T-helper 22 cell (primary cell): ENCODE results near the gene DNAJC6.

ENCODE experiments used
- DNase-seq: peaks from one replicate; pipeline ENCODE4 v3.0.0-alpha.2; 2020; ENCODE audit warnings: low read depth

The DNAJC6 gene

DNA sequence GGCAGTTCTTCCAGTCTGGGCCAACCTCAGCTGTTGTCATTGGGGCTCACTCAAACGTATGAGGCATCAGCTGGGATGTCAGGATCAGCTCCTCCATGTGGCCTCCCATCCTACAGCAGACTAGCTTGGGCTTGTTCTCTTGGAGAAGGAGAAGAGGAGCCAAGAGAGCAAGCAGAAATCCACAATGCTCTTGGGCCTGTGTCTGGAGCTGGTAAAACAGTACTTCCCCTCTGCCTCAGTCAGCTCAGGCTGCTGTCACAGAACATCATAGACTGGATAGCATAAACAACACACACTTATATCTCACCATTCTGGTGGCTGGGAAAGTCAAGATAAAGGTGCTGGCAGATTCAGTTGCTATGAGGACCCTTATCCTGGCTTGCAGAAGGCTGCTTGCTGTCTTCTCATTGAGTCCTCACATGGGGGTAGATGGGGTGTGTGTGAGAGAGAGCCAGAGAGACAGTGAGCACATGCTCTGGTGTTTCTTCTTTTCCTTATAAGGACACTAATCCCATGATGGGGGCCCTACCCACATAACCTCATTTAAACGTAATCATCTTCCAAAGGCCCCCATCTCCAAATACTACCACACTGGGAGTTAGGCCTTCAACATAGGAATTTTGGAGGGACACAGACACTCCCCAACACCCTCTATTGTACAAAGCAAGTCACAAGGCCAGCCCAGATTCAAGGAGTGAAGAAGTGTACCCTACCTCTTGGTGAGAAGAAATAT is 16.3 kb upstream of the DNAJC6 start:
- DNase-seq = no peak

DNA sequence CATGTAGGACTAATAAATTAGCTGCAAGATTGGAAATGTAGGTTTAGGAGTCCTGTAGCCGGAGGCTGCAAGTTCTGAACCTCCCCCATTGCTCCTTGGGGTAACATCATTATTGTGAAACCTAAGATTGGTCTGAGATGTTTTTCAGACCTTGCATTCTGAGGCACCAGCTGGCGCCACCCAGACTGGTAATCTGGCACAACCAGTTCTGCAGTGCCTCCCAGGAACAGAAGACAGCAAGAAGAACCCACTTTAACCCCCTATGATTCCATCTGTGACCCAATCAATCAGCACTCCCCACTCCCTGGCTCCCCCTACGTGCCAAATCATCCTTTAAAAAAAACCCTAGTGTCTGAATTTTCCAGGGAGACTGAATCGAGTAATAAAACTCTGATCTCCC is 11.6 kb upstream of the DNAJC6 start:
- no peak for DNase-seq

DNA sequence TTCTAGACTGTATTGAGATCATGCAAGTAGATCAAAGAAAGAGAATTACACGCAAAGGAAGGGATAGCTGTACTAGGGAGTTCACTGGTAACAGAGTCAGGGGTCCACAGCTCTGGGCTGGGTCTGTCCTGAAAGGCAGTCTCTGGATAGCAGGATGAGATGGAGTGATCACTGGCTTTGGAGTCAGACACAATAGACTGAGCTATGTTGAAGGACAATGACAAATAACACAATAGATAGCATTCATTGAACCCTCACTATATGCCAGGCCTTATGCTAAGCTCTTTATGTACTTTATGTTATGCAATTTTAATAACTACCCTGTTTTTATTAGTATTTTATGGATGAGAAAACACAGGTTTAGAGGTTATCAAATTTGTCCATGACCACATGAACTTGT is 10.0 kb upstream of the DNAJC6 start:
- DNase-seq = no peak

DNA sequence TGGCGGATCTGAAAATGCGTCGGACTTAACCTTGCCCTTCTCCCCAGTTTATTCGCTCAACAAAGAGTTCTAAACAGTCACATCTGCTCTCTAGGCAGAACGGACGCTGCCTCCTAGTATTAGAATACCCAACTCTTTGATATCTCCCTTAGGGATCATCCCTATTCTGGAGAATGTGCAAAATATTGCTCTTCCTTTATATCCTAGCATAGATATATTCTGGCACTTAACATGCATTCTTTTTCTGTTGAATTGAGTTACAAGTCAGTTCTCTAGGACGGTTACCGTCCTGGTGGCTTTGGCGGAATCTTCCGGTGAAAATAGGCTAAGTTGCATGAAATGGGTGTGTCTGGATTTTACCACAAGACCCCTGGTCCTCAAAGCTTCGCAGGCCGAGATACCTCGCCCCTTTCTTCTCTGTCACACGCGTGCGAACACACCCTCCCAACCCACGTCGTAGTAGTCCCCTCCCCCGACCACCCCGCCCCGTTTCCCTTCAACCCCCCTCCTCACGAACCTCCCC is 501 bp upstream of the DNAJC6 start:
- DNase-seq = no peak

DNA sequence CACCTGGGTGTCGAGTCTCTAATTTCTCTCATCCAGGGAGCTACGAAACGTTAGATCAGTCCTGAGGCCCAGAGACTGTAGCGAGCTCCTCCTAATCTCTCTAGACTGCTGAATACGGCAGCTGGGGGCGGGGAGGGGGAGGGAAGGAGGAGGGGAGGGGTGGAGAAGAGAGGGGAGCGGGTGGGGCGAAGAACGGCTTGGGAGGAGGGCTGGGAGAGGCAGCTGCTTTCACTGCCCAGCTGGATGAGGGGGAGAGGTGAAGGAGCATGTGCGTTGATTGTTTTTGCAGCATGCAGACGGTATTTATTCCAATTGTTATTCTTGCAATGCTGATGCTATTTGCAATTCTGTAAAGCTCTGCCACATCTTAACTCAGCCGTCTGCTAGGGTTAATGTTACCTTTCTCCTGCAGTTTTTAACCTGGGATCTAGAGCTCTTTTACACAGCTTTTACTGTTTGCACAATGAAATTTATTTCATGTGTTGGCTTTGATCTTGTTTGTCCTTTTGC is 790 bp downstream of the DNAJC6 start:
- no peak for DNase-seq

DNA sequence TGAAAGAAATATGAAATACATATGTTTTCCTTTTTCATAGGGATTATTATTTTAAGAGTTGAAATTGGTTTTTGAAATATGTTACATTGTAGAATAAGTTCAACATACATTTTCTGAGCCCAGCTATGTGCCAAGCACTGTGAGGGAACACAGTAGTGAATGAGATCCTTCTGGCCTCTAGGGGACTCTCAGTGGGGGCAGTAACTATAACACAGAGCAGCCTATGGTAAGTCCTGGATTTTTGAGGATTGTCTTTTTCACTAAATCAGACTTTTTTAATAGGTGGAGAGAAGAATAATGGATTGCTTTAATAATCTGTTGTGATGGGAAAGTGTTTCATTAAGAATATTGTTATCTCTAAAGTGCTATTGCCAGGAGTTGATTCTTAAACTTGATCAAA is 2.4 kb downstream of the DNAJC6 start:
- DNase-seq = no peak

DNA sequence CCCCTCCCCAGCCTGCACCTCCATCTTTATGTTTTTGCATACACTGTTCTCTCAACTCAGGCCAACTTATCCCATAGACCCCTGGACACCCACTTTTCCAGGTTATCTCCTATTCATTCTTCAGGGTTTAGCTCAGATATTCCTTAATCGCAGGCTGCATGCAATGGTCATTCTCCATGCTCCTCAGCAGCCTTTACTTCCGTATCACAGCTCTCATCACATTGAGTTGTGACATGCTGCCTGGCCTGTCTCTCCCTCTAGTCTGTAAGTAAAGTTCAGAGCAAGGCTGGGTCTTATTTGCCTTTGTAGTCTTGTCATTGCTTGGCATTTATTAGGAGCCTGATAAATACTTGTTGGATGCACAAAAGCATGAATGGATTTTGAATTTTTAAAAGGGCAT is 6.9 kb downstream of the DNAJC6 start:
- no peak for DNase-seq

DNA sequence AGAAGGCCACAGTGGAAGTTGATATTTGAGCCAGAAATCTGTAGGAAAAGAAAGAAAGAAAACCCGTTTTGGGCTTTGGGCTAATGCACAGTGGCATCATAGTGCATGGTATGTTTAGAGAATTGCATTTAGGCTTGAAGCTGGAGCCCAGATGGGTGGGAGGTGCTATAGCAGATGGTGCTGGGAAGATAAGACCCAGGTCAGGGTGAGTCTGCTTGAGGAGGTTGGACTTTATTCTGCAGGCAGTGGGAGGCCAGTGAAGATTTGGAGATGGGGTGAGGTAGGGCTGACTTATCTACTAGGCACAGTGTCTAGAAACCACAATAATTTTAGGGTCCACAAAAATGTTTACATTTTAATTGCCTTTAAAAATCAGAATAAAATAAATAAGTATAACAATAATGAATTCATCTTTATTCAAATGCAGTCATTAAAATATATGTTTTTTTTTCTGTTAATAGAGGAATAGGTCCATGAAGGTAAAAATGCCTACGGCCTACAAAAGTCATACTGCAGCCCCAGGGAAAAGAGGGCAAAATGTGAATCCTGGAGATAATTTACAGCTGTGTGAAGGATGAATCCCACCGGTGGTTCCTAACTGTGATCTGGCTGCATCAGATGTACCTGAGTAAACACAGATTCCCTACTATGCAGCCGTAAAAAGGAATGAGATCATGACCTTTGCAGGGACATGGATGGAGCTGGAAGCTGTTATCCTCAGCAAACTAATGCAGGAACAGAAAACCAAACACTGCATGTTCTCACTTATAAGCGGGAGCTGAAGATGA is 8.7 kb downstream of the DNAJC6 start:
- DNase-seq = no peak

DNA sequence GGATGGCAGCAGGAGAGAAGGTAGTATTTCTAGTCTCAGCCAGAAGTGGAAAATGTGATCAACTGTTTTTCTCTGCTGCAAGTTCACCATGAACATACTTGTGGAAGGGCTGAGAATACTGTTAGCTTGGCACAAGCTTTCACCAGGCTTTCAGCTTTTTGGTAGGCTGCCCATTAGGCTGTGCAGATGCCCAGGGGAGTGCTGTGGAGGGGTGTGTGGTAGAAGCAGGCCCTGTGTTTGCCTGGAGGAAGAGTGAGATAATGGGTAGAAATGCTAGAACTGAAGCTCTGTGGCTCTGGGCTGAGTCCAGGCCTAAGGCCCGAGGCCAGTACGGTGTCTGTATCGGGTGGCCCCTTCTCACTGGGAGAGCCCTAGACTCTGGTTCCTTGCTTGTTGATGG is 9.8 kb downstream of the DNAJC6 start:
- DNase-seq = no peak

DNA sequence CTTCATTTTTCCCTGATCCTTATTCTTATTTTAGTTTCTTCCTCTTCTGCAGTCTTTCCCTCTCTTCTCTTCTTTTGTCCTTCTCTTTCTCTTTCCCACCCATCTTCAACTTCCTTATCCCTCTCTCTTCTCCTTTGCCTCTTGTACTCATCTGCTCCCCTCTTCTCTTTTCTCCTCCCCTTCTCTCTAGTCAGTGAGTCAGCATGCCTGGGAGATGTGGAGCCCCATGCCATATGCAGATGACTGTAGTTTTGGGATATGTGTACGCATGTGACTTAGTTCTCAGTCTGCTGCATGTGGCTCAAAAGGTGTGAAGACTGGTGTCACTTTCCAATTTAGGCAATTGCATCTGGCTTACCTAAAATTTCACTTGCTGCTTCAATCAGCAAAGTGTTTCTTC is 10.4 kb downstream of the DNAJC6 start:
- no peak for DNase-seq

DNA sequence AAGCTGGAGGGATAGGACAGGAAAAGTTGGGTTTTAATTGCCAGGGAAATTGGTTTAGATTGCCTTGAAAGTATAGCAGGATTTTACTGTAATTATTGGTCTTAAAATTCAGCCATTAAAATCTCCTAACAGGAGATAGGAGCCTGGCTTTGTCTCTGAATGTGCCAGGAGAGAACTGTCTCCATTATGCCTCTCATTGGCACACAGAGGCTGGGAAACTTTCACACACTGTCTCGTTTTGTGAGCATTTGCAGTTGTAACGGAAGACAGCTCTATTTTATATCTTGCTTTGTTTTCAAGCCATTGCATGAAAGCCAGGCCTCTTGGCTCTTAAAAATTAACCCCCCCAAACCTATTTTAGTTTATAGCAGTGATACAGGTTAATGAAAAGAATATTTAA is 12.5 kb downstream of the DNAJC6 start:
- no peak for DNase-seq

DNA sequence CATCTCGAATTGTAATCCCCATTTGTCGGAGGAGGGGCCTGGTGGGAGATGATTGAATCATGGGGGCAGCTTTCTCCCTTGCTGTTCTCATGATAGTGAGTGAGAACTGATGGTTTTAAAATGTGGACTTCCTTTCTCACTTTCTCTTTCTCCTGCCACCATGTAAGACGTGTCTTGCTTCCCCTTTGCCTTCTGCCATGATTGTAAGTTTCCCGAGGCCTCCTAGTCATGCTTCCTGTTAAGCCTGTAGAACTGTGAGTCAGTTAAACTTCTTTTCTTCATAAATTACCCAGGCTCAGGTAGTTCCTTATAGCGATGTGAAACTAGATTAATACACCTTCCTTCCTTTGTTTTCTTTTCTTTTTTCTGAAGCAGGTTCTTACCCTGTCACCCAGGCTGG is 13.9 kb downstream of the DNAJC6 start:
- DNase-seq = no peak

DNA sequence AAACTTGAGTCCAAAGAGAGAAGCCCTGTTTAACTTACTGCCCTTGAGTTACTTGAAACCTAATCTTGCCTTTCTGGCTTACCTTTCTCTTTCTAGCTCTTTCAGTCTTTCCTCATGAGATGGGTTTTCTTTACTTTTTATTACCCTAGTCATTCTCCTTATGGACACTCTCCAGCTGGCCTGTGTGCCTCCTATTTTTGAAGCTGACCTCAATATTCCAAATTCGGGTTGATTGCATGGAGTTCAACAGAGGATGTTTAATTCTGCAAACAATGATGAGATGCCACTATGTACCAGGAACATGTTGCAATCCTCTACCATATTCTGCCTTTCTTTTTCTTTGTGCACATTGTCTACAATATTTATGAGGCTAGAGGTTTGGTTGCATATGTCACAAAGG is 20.7 kb downstream of the DNAJC6 start:
- no peak for DNase-seq

DNA sequence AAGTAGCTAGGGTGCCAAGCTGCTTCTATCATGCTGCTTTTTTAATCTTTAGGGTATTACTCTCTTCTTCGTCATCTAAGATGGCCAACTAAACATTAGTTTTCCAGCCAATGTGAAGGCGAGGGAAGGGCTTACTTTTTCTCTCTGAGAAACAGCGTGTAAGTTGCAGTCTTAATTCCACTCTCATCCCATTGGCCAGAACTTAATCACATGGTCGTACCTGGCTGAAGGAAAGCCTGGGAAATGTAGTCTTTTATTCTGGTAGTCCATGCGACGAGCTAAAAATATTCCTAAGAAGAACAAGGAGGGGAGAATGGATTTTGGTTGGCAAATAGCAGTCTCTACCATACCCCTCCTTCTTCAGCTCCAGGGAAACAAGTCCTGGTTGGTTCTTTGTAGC is 21.5 kb downstream of the DNAJC6 start:
- DNase-seq = no peak

DNA sequence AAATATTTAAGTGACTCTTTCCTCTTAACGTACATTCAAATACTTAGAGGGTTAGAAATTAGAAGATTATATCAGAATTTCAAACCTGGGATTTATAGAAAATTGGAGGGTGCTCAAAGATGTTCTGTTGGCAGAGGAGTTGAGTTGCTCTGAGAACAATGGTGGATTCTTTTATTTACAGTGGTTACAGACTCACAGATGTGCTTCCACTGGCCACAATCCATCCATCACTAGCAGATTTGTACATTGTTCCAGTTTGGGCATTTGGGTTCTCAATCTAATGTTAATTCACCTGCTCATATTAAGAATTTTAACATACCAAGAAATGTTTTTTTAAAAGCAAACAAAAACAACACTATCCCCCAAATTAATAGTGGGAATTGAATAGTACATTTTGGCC is 23.5 kb downstream of the DNAJC6 start:
- no peak for DNase-seq

DNA sequence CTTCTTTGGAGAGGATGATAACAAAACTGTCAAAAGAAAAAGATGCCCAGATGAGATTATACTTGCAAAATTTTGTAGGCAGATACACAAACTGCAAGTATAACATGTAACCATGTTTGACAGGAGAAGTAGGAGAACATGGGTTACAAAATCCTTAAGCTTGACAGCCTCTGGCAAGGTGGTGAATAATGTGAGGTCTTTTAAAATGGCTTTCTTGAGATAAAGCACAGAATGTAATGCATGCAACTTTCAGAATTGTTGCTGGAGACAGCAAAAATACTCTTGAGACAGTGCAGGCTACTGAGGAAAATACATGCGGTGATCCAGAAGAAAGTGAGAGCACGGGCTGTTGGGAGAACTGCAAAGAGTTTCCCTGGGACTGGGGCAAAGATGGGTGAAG is 24.7 kb downstream of the DNAJC6 start:
- DNase-seq = no peak

DNA sequence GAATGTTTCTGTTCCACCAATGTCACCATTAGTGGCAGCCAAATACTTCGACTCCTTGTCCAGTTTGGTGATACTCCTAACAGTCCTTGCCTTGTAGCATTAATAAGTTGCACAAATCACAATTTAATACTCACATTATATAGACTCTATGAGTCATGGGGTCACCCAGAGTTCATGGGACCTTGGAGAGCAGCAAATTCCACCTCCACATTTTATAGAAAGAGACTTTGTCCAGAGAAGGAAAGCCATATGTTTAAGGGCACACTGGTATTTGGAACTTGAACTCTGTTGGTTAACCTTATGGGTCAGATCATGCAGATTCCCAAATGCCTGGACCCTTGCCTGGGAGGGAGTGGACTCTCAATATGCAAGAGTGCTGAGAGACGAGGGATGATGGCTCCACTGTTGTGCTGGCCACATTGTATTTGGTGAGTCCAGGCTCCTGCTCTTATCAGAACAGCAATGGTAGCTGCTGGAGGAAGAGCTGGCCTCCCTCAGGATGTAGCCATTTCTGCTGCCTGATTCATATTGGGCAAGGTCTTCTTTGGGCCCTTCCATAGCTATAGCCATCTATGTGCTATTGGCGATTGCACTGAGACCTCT is 30.6 kb downstream of the DNAJC6 start:
- DNase-seq = no peak

DNA sequence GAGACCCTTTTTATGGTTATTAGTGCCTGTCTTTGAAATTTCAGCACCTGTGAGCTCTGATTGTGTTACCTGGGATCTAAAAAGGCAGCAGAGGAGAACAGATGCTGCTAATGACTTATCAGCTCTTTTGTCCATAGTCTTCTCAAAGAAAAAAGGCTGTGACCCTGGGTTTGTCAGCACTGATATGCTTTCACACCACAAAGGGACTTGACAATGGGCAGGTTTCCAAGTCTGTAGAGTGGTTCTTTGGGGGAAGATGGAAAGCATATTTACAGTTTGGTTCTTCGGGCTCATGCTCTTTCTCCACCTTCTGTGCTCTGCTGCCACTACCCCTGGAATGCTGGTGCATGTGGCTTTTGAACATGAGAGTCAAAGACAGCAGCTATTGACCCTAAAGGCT is 32.0 kb downstream of the DNAJC6 start:
- no peak for DNase-seq

DNA sequence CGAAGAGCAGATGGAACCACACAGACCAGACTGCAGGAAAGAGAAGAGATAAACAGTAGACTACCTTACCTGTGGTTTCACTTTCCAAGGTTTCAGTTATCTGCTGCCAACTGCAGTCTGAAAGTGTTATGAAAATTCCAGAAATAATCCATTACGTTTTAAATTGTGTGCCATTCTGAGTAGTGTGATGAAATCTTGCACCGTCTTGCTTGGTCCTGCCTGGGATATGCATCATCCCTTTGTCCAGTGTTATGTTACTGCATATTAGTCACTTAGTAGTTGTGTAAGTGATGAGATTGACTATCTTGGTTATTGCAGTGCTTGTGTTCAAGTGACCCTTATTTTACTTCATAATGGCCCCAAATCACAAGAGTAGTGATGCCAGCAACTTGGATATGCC is 33.9 kb downstream of the DNAJC6 start:
- no peak for DNase-seq

DNA sequence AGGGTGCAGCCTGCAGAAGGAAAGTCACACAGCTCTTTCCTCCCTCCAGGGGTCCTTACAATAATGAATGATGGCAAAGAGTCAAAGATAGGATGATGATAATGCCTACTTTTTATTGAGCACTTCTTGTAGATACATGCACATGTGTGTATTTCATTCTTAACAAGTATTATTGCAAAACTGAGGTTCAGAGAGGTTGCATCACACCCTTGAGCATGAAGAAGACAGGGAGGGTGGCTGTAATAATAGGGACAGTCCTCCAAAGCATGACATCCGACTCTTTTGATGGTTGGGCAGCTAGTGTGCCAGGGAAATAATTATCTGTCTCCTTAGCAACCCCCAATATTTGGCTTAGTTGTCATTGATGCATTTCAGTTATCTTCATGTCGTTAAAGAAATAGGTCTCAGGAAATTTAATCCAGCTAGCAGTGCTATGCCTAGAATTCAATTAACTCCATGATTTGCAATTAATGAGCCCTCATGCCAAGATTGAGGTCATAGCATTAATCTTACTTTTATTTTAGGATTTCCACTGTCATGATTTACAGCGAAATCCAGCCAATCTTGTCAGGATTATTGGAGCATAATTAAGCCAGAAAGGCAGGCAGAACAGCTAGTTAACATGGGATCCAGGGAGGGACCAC is 35.0 kb downstream of the DNAJC6 start:
- no peak for DNase-seq

DNA sequence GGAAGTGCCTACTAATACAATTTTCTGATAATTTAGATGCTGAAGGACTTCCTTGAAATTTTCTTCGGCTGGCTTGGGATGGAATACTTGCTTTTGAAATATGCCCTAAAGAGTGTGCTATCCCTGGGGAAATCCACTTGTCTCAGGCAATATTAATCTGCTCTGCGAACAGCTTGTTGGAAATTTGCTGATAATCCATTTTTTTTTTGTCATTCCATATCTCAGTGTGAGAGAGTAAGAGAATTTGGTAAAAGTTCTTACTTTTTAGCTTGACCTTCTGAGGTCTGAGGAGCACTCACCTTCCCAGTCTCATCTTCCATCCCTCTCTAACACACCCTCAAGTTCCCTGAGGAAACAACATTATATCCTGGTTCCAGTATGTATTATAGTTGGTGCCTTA is 36.8 kb downstream of the DNAJC6 start:
- DNase-seq = no peak

DNA sequence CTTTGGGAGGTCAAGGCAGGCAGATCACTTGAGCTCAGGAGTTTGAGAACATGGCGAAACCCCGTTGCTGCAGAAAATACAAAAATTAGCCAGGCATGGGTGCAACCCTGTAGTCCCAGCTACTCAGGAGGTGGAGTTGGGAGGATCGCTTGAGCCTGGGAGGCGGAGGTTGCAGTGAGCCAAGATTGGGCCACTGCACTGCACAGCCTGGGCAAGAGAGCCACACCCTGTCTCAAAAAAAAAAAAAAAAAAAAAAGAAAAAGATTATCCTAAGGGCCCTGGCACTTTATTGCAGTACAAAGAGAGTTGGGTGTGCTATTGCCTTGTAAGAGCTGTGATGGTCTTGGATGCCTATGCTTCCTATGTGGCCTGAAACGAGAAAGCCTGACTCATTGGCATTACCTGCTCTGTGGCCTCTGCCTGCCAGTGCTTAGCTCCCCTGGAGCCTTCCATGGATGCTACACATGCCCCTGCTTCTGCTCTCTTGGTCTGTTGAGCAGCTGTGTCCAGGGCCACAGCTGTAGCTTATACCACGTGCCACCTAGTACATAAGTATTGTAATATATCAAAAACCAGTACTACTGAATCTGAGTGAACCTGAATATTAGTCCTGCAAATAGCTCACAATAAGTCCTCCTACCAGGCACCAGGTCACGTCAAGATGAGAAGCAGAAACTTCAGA is 45.8 kb downstream of the DNAJC6 start:
- no peak for DNase-seq
